ENCODE results near the gene SPAG4. TPM values are rescaled to one million over a fixed set of nuclear protein-coding genes. Genes with fewer than 3 reads are reported as not detected.

The SPAG4 gene
- total RNA-seq, 1 donor from 2014 or later = 2.3 TPM

DNA sequence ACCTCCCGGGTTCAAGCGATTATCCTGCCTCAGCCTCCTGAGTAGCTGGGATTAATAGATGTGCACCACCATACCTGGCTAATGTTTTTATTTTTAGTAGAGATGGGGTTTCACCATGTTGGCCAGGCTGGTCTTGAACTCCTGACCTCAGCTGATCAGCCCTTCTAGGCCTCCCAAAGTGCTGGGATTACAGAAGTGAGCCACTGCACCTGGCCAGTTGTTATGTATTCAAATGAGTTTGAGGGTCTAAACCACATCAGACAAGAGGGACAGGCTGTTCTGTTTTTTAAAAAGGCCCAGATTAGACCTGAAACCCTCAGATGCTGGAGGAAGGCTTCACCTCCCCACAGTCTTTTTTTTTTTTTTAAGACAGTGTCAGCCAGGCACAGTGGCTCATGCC lies 4.1 kb upstream of the SPAG4 start:
- Mint-ChIP-seq H3K27me3 (ENCODE audit: low read depth) (peaks cover 14% of the 10 kb centered on the region), H3K27ac (ENCODE audit: unreplicated experiment) (no peak overlapping the region), H3K9me3 (no peaks in the 10 kb centered on the region), H3K4me3 (no peak overlapping the region), H3K4me1 (peaks cover 8% of the 10 kb centered on the region), H3K36me3 (ENCODE audit: low read depth) (no peaks in the 10 kb centered on the region)
- TF ChIP-seq, protein P1, sequence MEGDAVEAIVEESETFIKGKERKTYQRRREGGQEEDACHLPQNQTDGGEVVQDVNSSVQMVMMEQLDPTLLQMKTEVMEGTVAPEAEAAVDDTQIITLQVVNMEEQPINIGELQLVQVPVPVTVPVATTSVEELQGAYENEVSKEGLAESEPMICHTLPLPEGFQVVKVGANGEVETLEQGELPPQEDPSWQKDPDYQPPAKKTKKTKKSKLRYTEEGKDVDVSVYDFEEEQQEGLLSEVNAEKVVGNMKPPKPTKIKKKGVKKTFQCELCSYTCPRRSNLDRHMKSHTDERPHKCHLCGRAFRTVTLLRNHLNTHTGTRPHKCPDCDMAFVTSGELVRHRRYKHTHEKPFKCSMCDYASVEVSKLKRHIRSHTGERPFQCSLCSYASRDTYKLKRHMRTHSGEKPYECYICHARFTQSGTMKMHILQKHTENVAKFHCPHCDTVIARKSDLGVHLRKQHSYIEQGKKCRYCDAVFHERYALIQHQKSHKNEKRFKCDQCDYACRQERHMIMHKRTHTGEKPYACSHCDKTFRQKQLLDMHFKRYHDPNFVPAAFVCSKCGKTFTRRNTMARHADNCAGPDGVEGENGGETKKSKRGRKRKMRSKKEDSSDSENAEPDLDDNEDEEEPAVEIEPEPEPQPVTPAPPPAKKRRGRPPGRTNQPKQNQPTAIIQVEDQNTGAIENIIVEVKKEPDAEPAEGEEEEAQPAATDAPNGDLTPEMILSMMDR (conservative IDR thresholded peaks at IDR 0.05) = no peak
- DNase-seq (ENCODE audit: low read depth, low spot score) = no peak

DNA sequence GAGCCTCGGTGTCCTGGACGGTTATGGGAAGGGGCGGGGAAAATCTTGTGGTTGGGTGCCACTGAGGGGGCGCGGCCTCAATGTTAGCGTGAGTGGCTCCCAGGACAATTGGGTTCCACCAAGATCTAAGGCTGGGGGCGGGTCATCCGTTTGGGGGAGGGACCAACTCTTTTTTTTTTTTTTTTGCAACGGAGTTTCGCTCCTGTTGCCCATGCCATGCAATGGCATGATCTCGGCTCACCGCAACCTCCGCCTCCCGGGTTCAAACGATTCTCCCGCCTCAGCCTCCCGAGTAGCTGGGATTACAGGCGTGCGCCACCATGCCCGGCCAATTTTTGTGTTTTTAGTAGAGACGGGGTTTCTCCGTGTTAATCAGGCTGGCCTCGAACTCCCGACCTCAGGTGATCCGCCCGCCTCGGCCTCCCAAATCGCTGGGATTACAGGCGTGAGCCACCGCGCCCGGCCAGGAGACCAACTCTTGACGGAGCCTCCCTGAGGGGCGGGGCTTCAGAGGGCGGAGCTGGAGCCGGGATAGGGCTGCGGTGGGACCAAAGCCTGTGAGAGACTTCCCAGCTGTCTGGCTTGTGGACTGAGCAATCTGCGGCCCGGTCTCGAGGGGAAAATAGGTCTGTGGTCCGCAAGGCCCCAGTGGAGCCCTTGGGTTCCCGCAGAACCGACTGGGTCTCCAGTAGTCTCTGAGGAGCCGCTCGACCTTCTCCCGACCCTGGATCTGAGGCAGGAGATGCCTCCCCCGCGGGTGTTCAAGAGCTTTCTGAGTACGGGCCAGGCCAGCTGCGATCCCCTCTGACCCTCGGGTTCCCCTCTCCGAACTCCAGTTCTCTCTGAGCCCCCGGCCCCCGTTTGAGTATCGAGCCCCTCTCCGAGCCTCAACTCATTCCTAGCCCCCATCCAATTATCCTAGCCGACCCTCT lies 1.1 kb downstream of the SPAG4 start:
- H3K4me1 Mint-ChIP-seq = peaks cover 36% of the 10 kb centered on the region
- no peaks in the 10 kb centered on the region for H3K9me3 Mint-ChIP-seq
- peaks cover 4% of the 10 kb centered on the region for H3K36me3 Mint-ChIP-seq (ENCODE audit: low read depth)
- TF ChIP-seq, protein P1 (conservative IDR thresholded peaks at IDR 0.05) = no peak
- H3K27me3 Mint-ChIP-seq (ENCODE audit: low read depth) = peaks cover 42% of the 10 kb centered on the region
- DNase-seq (ENCODE audit: low read depth, low spot score) = peak; percentile 59
- peak overlapping the region; percentile 86 for H3K27ac Mint-ChIP-seq (ENCODE audit: unreplicated experiment)
- H3K4me3 Mint-ChIP-seq = peak overlapping the region; percentile 96

DNA sequence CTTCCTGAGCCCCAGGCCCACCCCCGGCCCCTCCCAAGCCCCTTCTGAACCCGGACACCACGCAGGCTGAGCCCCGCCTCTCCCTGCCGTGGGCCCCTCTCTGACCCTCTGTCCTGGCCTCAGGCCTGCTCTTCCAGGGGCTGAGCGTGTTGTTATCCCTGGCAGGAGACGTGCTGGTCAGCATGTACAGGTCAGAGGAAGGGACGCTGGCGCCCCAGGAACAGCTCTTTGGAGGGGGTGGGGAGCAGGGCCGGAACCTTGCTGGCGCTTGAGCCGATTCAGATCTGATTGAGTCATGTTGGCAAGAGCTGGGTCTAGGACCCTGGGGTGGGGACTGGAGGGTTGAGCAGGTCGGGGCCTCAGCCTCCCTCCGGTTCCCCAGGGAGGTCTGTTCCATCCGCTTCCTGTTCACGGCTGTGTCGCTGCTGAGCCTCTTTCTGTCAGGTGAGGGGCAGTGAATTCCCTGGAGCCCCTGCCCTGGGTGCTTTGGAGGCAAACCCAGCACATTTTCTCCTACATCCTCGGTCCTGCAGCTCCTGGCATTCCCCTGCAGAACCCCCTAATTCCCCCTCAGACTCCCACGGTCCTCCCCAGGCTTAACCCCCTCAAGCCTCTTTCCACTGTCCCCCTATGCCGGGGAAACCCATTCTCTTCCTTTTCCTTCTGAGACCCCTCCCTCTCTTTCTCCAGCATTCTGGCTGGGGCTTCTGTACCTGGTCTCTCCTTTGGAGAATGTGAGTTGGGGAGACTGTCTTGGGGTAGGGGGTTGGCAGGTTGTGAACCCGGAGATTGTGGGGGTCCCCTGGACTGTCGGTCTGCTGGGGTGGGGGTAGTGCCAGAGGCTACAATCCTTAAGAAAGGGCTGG lies 2.0 kb downstream of the SPAG4 start:
- Mint-ChIP-seq H3K4me1 (peaks cover 36% of the 10 kb centered on the region), H3K4me3 (peak overlapping the region; percentile 96), H3K36me3 (ENCODE audit: low read depth) (peaks cover 5% of the 10 kb centered on the region), H3K27me3 (ENCODE audit: low read depth) (peaks cover 42% of the 10 kb centered on the region), H3K27ac (ENCODE audit: unreplicated experiment) (no peak overlapping the region), H3K9me3 (no peaks in the 10 kb centered on the region)
- peak; percentile 33 for DNase-seq (ENCODE audit: low read depth, low spot score)
- TF ChIP-seq, protein P1 (conservative IDR thresholded peaks at IDR 0.05) = peak; percentile 42

DNA sequence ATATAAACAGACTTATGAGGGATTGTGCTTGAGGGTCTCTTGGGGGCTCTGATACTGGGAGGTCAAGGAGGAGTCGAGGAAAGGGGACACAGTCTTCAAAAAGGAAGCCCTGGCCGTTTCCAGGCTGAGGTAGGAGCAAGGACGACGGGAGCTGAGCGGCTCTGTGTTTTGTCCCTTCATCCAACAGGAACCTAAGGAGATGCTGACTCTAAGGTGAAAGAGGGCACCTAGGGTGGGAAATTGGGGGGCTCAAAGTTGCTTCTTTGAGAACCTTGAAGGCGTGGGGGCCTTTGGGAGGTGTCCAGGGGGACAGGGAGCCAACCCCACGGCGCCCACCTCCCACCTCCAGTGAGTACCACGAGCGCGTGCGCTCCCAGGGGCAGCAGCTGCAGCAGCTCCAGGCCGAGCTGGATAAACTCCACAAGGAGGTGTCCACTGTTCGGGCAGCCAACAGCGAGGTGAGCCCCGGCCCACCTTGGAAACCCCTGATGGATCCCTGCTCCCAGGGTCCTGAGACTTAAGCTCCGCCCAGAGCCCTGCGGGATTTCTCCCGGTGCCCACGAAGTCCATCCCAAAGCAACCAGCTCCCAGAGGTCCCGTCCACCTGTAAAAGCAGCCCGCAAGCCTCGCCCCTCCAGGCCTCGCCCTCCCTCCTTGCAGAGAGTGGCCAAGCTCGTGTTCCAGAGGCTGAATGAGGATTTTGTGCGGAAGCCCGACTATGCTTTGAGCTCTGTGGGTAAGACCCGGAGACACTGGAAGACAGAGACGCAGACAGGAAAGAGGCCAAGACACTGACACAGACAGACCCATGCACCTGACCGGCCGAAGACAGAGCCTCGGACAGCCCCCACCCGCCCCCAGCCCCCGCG lies 2.9 kb downstream of the SPAG4 start:
- Mint-ChIP-seq H3K9me3 (no peaks in the 10 kb centered on the region), H3K27me3 (ENCODE audit: low read depth) (peaks cover 42% of the 10 kb centered on the region), H3K4me3 (peak overlapping the region; percentile 96), H3K4me1 (peaks cover 36% of the 10 kb centered on the region), H3K36me3 (ENCODE audit: low read depth) (peaks cover 5% of the 10 kb centered on the region), H3K27ac (ENCODE audit: unreplicated experiment) (no peak overlapping the region)
- DNase-seq (ENCODE audit: low read depth, low spot score) = no peak
- TF ChIP-seq, protein P1 (conservative IDR thresholded peaks at IDR 0.05) = no peak
